GM23248 (cell line): ENCODE measurements around the gene OR6C76.

ENCODE experiments used
- EZH2 ChIP-seq: fragments of 200-600 bp; sonication (generic); IDR thresholded peaks from 2 replicates; pipeline ENCODE4 v1.6.1; 2018; ENCODE audit warnings: antibody characterized with exemption, mild to moderate bottlenecking; ENCODE audit not compliant: insufficient read depth, poor library complexity, severe bottlenecking
- EZH2phosphoT487 ChIP-seq: fragments of 200-600 bp; sonication (generic); IDR thresholded peaks from 2 replicates; pipeline ENCODE4 v1.6.1; 2018; ENCODE audit warnings: antibody characterized with exemption, moderate library complexity, mild to moderate bottlenecking, low read depth; ENCODE audit not compliant: insufficient read depth

DNA sequence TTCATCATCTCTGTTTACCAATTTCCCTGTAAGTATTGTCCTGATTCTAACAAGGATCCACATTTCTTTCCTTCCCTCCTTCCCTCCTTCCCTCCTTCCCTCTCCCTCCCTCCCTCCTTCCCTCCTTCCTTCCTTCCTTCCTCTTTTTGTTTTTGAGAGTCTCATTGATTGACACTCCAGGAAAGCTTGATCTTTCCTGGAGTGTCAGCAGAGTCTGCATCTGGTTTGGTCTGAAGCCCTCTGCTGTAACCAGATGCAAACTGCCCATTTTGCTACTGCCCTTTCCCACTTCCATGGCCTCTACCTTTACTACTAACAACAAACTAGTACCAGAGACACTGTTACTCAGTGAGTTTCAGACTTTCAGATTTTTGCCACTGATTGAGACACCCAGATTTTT is 40.2 kb upstream of the OR6C76 start:
- TF ChIP-seq EZH2phosphoT487 (no peak), EZH2 (no peak)
